D341Med (cell line): Measurements from ENCODE around the gene MDP1.
A peak's percentile ranks its signal among the peaks of the same experiment; 100 is the strongest.

Experiments
- DNase-seq: peaks from one replicate; pipeline ENCODE4 v3.0.0; 2012; ENCODE audit warnings: low spot score

MDP1 gene

DNA sequence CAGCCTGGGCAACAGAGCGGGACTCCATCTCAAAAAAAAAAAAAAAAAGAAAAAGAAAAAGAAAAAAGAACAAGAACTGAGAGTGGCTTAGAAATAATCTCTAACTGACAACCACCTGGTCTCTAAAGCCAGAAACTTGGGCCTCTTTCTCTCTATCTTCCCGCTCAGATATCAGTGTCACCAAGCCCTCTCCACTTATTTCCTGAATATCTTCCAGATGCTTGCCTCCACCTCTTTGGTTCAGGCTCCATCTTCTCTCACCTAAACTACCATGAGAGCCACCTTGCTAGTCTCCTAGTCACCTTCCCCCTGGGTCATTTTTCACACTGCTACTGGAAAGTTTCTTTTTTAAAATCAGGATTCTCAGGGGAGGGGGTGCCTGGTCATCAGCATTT is 18.8 kb downstream of the MDP1 start:
- no peak for DNase-seq

GRCh38 chr14:24196071-24197055 is 19.5 kb downstream of the MDP1 start:
- no peak for DNase-seq

DNA sequence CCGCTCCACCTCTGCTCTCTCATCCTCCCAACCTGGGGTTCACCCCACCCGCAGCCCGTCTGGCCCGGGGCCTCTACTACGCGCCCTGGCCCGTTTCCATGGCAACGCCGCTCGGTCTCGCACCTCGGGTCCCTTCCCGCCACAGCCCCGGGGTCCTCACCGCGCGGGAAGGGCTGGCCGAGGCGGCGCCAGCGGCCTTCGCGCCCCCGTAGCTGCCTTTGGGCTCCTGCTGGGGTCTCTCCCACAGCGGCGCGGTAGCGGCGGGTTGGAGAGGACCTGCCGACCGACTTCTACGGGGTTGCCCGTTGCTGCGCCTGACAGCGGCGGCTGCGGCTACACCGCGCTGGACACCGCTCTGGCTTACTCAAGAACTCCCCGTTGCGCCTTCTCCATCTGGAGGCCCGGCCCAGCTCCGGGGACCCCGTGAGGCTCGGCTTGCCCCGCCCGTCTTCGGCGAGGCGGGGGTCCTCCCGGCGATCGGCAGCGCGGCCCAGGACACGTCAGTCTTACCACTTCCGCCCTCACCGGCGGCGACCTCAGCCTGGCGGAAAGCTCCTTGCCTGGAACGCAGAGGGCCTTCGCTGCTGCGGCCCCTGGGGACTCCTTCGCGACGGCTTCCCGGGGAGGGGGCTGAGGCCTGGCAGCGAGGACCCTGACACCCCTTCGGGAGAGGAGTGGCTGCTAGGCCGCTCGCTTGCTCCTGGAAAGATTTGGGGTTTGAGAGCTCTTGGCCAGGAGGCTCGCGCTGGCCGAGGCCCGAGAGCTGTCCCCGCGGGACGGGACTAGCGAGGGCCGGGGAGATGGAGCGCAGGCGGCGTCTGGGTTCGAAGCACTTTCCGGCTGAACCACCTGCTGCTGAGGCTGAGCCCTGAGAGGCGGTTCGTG is 20.4 kb downstream of the MDP1 start, which contains the start of gene TM9SF1:
Gene TM9SF1 (minus strand): TSS at position 256 of the 885 bp plus-strand sequence. CDS start 422 bp downstream, outside the sequence.
- DNase-seq = peak; percentile 95

DNA sequence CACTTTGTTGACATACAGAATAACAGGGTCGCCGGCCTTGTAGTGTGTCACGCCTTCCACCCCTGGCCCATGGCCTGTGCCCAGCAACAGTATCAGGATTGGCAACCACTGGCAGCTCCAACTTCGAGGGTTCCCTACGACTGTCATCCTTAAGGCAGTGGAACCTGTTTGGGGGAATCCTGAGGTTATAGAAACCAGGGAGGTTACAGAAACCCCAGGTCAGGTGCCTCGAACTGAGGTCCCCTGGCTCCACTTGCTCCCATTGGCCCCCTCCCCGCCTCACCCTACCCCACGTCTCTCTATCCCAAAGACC is 21.0 kb downstream of the MDP1 start:
- DNase-seq = no peak

DNA sequence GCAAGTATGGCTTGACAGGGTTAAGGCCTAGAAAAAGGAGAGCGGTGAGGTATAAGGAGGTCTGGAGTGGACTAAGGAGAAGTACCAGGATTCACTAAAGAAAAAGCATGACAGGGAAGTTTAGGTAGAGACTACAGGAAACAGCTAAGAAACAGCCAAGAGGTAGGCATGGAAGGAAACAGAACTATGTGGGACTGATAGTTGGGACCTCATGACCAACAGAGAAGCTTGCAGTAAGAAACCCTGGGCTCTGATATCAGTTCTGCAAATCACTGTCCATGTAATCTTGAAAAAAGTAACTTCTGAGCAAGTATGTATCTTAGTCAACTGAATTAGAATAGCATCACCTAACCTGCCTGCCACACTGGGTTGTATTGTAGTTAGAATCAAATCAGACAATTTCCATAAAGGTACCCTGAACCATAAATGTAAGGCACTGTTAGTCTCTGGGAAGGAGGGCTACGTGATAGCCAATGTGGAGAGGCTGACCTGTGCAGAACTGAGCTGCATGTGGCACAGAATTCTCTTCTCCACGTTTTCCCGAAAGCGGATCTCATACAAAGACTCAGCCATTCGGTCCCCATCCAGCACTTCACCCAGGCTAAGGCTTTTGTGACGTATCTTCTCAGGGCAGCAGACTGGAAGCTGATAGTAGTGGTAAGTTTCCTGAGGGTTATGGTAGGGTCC is 21.5 kb downstream of the MDP1 start:
- no peak for DNase-seq

- no peak for DNase-seq
These were observed 22.9 kb downstream of the MDP1 start for GRCh38 chr14:24192933-24193332.

DNA sequence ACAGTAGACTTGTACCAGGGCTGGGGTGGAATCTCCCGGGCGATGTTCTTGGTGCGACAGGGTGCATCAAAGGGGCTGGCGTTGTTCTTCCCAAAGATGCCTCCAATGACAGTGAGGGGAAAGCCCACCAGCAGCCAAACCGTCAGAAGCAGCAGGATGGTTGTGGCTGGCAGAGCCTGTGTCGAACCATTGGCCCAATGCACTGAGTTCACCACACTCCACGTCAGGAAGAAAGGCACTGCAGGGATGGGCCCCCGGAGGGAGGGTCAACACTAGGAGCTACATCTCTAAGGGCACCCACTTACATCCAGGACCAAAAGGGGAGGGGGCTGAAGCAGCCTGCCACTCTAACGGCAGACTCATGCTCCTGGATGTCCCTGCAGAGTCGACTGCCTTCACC is 25.4 kb downstream of the MDP1 start:
- no peak for DNase-seq

DNA sequence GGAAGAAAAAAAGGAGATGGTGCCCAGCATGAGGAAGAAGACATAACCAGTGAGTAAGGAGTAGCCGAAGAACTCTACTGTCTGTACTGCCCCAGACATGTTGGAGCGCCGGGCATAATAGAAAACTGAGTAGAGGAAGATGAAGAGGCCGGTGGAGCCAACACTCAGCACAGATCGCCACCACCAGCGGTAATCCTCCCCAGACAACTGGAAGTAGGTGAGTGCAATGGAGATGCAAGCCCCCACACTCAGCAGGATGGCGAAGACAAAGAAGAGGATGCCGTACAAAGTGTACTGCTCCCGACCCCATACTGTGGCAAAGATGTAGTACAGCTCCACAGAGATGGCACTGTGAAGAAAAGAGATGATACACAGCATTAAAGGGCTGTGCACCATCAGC is 26.4 kb downstream of the MDP1 start:
- DNase-seq = no peak

- no peak for DNase-seq
These were observed 26.8 kb downstream of the MDP1 start for GRCh38 chr14:24189059-24189375.

DNA sequence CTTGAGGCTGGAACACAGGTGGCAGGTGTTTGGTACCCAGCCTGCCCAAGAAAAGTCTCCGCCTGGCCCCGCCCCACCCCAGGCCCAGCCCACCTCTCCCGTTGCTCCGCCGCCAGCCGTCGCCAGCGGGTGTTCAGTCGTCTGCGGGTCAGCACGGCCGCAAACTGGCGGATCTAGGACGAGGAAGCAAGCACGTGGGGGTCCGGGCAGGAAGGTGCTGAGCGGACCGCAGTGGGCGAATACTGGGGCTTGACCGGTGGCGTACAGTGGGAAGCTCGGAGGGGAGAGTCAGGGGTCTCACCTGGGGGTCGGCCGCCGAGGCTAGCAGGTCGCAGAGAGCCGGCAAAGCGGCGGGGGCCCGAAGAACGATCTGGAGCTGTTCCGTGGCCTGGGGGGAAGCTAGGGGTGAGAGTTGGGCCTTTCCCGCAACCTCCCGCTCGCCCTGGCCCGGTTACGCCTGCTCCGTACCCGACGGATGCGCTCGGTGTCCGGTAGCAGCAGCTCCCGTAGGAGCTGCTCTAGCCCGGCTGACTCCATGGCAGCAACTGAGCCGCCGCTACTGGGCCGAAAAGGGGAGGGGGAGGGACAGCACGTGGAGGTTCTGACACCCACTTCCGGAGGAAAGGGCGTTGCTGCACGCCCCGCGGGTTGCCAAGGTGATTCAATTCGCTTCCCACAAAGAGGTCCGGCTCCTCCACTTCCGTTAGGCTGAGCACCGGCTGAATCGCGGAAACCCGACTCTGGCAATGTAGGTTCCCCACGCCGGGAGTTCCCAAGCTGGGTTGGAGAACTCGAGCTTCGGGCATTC is 27.4 kb downstream of the MDP1 start, which contains the start of gene IPO4:
Gene IPO4 (minus strand): TSS at position 566 of the 808 bp plus-strand sequence. CDS start 29 bp downstream, at position 537.
- peak; percentile 97 for DNase-seq

DNA sequence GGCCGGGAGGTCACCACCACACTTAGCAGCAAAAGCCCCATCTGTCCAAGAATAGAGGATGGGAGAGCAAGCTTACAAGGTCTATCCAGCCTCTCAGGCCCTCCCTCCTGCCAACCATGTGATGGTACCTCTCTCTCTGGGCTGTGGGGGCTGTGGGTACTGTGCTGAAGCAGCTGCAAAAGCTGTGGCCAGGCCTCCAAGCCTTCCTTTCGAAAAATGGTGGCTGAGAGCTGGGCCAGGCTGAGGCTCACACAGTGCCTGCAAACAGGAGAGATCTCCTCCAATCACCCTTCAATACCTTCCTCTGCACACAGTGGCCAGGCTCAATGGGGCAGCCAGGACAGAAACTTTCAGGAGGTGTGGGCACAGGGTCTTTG is 28.3 kb downstream of the MDP1 start:
- no peak for DNase-seq

DNA sequence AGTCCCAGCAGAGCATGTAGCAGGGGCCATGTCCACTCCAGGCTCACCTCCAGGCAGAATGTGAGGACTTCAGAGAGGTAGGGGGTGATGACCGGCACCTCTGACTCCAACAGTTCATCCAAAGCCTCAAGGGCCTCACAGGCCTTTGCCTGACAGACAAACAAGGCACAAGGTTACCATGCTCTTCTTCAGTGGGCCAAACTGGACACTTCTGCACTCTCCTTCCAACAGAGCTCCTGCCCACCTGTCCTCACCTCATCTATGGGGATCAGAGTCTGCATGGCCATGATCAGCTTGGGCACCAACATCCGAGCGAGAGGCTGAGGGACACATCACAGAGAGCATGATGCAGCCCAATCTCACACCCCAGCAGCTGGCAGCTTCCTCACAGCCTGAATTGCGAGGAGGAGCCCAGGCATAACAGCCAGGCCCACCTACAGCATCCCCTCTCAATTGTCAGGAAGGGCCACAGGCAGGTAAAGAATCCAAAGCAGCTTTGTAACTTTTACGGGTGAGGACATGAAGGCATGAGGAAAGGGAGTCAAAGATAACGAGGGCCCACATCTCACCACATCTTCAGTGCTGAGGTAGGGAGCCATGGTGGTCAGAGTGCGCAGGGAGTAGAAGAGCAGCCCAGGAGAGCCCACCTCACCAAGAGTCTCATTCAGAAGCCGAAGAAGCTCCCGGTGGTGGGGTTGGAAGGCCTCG is 28.9 kb downstream of the MDP1 start:
- no peak for DNase-seq

GRCh38 chr14:24185741-24186140 is 30.1 kb downstream of the MDP1 start:
- DNase-seq = no peak

DNA sequence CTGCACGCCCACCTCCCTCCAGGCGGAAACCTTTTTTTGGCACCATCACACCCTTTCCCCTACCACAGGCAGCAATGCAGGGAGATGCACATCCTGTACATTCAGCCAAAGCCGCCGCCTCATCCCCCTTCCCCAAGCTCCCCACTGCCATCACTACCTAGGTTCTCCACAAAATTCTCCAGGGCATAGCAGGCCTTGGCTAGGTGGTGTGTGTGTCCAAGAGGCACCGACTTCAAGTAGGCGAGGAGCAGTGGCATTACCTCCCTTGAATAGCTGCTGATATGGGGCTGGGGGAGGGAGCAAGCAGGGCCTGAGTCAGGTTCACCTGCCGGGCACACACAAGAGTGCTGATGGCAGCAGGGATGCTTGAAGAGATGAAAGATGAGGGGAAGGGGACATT is 30.8 kb downstream of the MDP1 start:
- DNase-seq = no peak

GRCh38 chr14:24184104-24184970 is 31.5 kb downstream of the MDP1 start:
- no peak for DNase-seq

GRCh38 chr14:24183014-24183481 is 32.8 kb downstream of the MDP1 start:
- no peak for DNase-seq

DNA sequence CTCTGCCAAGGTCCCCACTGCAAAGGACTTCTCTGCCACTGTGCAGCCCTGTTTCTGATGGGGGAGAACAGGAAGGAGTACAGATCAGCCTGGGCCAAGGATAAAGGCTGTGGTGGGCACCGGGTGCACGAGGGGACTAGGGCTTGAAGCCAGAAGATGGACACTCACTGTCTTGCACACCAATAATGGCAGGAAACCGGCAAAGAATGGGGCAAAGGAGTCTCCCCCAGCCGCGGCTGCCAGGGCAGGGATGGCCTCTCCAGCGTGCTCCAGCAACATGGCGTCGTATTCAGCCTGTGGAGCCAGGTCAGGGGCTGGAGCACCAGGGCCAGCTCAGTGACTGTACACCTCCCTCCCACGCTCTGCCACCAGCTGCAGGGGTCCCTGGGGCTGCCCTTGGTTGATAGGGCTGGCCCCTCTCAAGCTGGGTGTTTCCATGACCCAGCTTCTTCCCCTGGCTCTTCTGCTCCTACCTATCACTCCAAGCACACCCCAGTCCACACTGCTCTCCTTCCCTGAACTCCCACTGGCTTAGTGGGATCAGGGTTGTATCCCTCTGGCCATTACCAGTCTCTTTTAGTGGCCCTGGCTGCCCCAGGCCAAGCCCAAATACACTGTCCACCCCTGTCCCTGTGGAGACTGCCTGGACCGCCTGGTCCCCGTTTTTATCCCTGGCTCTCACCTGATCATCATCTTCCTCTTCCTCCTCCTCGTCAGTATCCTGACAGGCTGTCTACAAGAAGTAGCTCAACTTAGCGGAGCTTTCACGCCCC is 33.6 kb downstream of the MDP1 start:
- DNase-seq = no peak

DNA sequence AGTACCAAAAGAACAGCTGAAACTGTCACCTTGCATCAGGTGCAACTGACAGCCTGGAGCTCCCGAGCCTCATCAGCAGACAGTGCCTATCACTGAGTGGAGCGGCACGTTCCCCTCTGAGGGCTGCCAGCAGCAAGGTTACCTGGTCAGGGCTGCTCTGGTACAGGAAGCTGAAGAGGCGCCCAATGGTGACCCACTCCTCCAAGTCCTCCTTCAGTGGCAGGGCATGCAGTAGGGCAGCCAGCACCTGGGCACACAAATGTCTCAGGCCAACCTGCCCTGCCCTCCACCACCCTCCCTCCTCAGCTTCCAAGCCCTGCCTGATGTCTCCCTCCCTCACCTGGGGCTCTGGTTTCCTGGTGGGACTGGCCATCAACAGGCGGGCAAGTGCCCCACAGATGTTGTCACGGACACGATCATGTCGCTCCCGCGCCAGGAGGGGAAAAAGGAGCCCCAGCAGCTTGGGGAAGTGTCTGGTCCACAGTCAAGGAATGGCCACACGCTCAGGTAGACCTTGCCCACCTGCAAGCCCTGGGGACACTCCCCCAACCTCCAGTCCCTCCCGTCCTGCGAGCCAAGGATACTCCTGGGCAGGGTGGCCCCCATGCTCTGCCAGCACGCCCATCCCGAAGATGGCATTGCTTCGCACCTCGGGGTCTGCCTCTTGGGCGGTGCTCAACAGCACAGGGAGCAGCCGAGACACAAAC is 34.3 kb downstream of the MDP1 start:
- no peak for DNase-seq
